ENCODE data around the gene GRK2.

- TF ChIP-seq POLR2A (IDR thresholded peaks at IDR 0.05) (no peak), CTCF (IDR thresholded peaks at IDR 0.05) (no peak), POLR2AphosphoS5 (IDR thresholded peaks at IDR 0.05; ENCODE audit: insufficient read depth in 1 of 2, low read depth in 1 of 2) (no peak)
Measured at GRCh38 chr11:67309661-67310061, 43.4 kb downstream of the GRK2 start.

Data from vagina (tissue), 2 donors.